ENCODE measurements around the gene NAA50.

Gene NAA50

DNA sequence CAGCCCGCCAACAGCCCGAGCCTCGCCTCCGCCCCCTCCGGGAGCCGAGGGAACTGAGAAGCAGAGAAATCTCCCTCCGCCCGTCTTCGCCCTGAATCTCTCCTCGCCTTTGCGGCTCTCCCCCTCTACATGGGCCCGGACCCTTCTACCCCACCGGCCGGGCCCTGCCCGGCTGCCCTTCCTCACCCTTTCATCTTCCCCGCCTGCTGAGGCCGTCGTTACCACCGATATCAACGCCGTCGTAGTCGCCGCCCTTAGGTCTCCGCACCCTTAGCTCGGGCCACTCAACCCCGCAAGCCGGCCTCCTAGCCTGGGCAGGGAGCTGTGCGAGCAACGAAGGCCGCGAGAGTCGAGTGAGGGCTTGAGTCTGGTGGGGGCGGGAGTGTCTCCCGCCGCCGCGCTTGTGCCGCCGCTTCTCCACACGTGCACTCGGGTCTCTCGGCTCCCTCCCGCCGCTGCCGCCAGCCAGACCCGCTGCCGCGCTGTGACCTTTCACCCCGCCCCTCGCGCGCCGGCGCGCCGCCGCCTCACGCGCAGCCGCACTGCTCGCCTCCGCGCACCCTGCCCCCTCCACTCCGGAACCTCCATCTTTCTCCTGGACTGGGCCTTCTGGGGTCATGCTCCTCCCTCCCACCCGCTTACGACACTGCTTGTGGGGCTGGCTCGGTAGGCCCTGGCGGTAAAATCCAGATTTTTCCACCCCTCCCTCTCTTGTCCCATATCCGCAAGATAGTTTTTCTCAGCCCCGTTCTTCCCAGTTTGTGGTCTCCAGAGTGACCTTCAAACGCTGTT lies at the start of gene NAA50:
NAA50 (minus strand) TSS at position 494 of the 792 bp plus-strand sequence; CDS start at position 194, 300 bp downstream.
- TF ChIP-seq, protein P1, sequence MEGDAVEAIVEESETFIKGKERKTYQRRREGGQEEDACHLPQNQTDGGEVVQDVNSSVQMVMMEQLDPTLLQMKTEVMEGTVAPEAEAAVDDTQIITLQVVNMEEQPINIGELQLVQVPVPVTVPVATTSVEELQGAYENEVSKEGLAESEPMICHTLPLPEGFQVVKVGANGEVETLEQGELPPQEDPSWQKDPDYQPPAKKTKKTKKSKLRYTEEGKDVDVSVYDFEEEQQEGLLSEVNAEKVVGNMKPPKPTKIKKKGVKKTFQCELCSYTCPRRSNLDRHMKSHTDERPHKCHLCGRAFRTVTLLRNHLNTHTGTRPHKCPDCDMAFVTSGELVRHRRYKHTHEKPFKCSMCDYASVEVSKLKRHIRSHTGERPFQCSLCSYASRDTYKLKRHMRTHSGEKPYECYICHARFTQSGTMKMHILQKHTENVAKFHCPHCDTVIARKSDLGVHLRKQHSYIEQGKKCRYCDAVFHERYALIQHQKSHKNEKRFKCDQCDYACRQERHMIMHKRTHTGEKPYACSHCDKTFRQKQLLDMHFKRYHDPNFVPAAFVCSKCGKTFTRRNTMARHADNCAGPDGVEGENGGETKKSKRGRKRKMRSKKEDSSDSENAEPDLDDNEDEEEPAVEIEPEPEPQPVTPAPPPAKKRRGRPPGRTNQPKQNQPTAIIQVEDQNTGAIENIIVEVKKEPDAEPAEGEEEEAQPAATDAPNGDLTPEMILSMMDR (conservative IDR thresholded peaks at IDR 0.05) = no peak
- TF ChIP-seq ZFX (IDR thresholded peaks at IDR 0.05) = peak; percentile 61

DNA sequence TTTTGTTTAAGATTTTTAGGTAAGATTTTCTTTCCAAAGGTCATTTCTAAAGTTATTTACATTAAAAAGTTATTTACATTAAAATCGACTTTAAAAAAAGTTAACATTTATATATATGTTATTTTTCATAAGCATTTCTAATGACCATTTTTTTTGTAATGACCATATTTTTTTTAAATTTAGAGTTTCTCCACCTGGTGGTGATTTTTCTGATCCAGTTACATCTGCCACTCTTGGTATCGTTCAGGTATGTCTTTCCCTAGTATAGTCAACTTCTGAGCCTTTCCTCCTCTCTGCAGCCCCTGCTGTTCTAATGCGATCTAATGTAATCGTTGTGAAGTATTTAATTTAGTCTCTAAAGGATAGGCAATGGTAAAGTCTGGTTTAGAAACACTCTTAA lies 49.6 kb upstream of the NAA50 start:
- no peak for TF ChIP-seq ZFX (IDR thresholded peaks at IDR 0.05)
- TF ChIP-seq, protein P1 (conservative IDR thresholded peaks at IDR 0.05) = no peak
- H3K27ac ChIP-seq = no peak overlapping the region

More for the DNA sequence above, at the start of gene NAA50:
- H3K27ac ChIP-seq = peak within 1 kb of the TSS; percentile 93

DNA sequence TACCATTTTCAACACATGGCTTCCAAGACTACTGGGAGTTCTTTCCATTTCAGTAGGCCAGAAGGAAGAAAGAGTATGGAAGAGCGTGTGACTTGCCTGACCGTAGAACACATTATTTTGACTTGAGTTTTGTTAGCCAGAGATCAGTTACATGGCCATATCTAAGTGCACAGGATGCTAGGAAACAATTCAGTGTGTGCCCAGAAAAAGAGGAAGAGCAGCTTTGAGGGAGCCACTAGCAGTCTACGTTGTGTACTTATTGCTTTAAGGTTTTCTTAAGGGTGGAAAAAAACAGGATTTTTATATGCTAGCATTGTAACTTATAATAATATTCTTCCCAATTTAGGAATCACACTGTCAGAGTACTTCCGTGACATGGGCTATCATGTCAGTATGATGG lies 48.5 kb upstream of the NAA50 start:
- H3K27ac ChIP-seq = no peak overlapping the region

DNA sequence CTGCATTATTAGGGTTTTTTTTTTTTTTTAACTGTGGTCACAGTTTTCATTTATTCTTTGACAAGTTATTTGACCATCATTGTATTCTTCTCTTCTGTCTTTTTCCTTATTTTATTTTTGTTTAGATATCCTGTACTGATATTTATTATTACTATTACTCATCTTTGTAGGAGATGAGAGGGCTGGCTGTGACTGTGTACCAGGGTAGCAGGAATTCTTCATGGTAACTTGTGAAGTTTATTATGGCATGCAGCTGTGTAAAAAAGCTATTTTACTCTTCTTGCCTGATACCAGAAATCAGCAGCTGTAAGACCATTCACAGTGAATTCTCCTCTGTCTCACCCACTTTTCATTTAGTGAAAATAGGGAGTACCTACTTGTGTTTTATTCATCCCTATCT lies 45.3 kb upstream of the NAA50 start:
- H3K27ac ChIP-seq = no peak overlapping the region
- no peak for TF ChIP-seq ZFX (IDR thresholded peaks at IDR 0.05)
- TF ChIP-seq, protein P1 (conservative IDR thresholded peaks at IDR 0.05) = no peak

More for the DNA sequence above, 48.5 kb upstream of the NAA50 start:
- TF ChIP-seq, protein P1 (conservative IDR thresholded peaks at IDR 0.05) = no peak
- no peak for TF ChIP-seq ZFX (IDR thresholded peaks at IDR 0.05)

DNA sequence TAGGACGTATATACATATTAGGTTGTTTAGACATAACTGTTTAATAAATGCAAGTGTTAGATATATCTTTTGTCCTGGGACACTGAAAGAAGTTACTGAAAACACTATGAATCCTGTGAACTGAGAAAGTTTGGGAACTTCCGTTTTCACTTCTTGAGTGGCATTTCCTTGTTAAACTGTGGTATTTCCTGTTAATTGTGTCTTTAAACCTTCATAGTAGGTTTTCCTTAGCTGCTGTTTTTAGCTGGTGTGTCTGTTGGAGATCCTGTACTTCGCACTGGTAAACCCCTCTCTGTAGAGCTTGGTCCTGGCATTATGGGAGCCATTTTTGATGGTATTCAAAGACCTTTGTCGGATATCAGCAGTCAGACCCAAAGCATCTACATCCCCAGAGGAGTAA lies 37.9 kb upstream of the NAA50 start:
- TF ChIP-seq, protein P1 (conservative IDR thresholded peaks at IDR 0.05) = no peak
- no peak for TF ChIP-seq ZFX (IDR thresholded peaks at IDR 0.05)
- no peak overlapping the region for H3K27ac ChIP-seq

DNA sequence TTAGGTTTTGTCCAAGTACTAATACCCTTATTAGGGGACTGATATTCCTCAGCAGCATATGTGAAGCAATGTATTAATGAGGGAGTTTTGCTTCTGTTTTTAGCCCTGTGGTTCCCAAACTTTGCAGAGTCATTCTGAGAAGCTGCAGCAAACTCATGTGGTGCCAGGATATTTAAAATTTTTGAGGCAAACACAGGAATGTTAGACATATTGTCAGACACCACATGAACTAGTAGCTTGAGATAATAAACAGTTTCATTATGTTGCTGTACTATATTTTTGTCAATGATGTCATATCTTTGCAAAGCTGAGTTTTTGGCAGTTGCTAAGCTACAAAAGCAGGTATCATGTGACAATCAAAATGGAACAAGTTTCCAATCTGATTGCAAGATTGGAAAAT lies 37.4 kb upstream of the NAA50 start:
- no peak overlapping the region for H3K27ac ChIP-seq

DNA sequence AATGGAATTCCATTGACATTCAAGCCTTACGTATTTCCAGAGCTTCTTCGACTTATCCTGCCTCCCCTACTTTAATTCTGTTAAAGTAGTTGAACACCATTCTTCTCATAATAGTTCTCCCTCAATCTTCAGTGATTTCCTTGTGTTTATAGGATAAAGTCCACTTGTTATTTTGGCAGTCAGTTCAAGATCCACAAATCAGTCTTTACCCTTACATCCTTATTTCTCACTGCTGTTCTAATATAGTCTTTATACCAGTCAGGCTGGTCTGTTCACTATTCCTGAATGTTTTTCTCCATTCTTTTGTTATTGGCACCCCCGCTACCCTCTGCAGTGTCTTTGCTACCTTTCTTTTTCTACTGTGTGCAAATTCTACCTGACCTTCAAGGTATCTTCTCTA lies 30.5 kb upstream of the NAA50 start:
- TF ChIP-seq, protein P1 (conservative IDR thresholded peaks at IDR 0.05) = no peak
- no peak for TF ChIP-seq ZFX (IDR thresholded peaks at IDR 0.05)

More for the DNA sequence above, 37.4 kb upstream of the NAA50 start:
- no peak for TF ChIP-seq ZFX (IDR thresholded peaks at IDR 0.05)
- TF ChIP-seq, protein P1 (conservative IDR thresholded peaks at IDR 0.05) = no peak

More for the DNA sequence above, 30.5 kb upstream of the NAA50 start:
- no peak overlapping the region for H3K27ac ChIP-seq

Data from C4-2B (cell line).